ENCODE measurements around the gene PHLPP2. TPM values are rescaled to one million over a fixed set of nuclear protein-coding genes. Genes with fewer than 3 reads are reported as not detected.

Gene PHLPP2
- total and polyA plus RNA-seq, 2 experiments from 2014 or later: 1.7 to 6.7 TPM

- DNase-seq (ENCODE audit: low read depth in 1 of 2, low spot score in 1 of 2): peak; percentile 44 to 61
These were observed 22.0 kb upstream of the PHLPP2 start for GRCh38 chr16:71746442-71747046.

GRCh38 chr16:71738855-71739254, 14.4 kb upstream of the PHLPP2 start:
- peaks cover 53% of the 10 kb centered on the region for H3K36me3 ChIP-seq
- H3K4me1 ChIP-seq (ENCODE audit: low read depth): no peaks in the 10 kb centered on the region
- no peaks in the 10 kb centered on the region for H3K9me3 ChIP-seq (ENCODE audit: low read depth)
- TF ChIP-seq CTCF (IDR thresholded peaks at IDR 0.05; ENCODE audit: low read depth, low read length): no peak
- H3K4me3 ChIP-seq: no peak overlapping the region
- no peaks in the 10 kb centered on the region for H3K27me3 ChIP-seq
- no peak for DNase-seq (ENCODE audit: low read depth in 1 of 2, low spot score in 1 of 2)
- no peak overlapping the region for H3K27ac ChIP-seq

More at GRCh38 chr16:71746442-71747046, 22.0 kb upstream of the PHLPP2 start:
- no peaks in the 10 kb centered on the region for H3K9me3 ChIP-seq (ENCODE audit: low read depth)
- peaks cover 67% of the 10 kb centered on the region for H3K36me3 ChIP-seq
- no peaks in the 10 kb centered on the region for H3K4me1 ChIP-seq (ENCODE audit: low read depth)
- H3K27ac ChIP-seq: no peak overlapping the region
- TF ChIP-seq CTCF (IDR thresholded peaks at IDR 0.05; ENCODE audit: low read depth, low read length): peak; percentile 73
- no peaks in the 10 kb centered on the region for H3K27me3 ChIP-seq
- no peak overlapping the region for H3K4me3 ChIP-seq

DNA sequence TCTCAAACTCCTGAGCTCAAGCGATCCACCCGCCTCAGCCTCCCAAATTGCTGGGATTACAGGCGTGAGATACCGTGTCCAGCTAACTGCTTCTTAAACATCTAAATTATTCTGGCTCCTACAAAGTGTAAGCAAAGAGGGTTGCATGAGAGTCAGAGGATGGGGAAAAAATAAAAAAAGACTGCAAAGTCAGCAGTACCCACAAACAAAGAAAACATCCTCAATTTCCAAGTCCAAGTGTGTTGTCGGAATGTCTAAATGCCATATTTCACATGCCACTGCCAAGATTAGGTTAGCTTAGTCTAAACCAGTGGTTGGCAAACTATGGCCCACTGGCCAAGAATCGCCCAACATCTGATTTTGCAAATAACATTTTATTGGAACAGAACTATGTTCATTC, 13.0 kb upstream of the PHLPP2 start:
- no peak overlapping the region for H3K27ac ChIP-seq
- TF ChIP-seq CTCF (IDR thresholded peaks at IDR 0.05; ENCODE audit: low read depth, low read length): no peak
- H3K9me3 ChIP-seq (ENCODE audit: low read depth): no peaks in the 10 kb centered on the region
- DNase-seq (ENCODE audit: low read depth in 1 of 2, low spot score in 1 of 2): no peak
- no peaks in the 10 kb centered on the region for H3K4me1 ChIP-seq (ENCODE audit: low read depth)
- H3K27me3 ChIP-seq: no peaks in the 10 kb centered on the region
- H3K4me3 ChIP-seq: no peak overlapping the region
- peaks cover 62% of the 10 kb centered on the region for H3K36me3 ChIP-seq

GRCh38 chr16:71734511-71734910, 10.0 kb upstream of the PHLPP2 start:
- Histone ChIP-seq H3K36me3 (peaks cover 43% of the 10 kb centered on the region), H3K4me1 (ENCODE audit: low read depth) (no peaks in the 10 kb centered on the region), H3K27ac (no peak overlapping the region), H3K4me3 (no peak overlapping the region), H3K9me3 (ENCODE audit: low read depth) (no peaks in the 10 kb centered on the region), H3K27me3 (no peaks in the 10 kb centered on the region)
- no peak for TF ChIP-seq CTCF (IDR thresholded peaks at IDR 0.05; ENCODE audit: low read depth, low read length)
- DNase-seq (ENCODE audit: low read depth in 1 of 2, low spot score in 1 of 2): no peak

GRCh38 chr16:71732587-71732986, 8.1 kb upstream of the PHLPP2 start:
- Histone ChIP-seq H3K4me3 (no peak overlapping the region), H3K27ac (no peak overlapping the region), H3K27me3 (no peaks in the 10 kb centered on the region), H3K4me1 (ENCODE audit: low read depth) (no peaks in the 10 kb centered on the region), H3K9me3 (ENCODE audit: low read depth) (no peaks in the 10 kb centered on the region), H3K36me3 (peaks cover 28% of the 10 kb centered on the region)
- no peak for DNase-seq (ENCODE audit: low read depth in 1 of 2, low spot score in 1 of 2)
- TF ChIP-seq CTCF (IDR thresholded peaks at IDR 0.05; ENCODE audit: low read depth, low read length): no peak
